Measurements from ENCODE around the gene EPHA1. TPM values are rescaled to one million over a fixed set of nuclear protein-coding genes. Genes with fewer than 3 reads are reported as not detected.

Gene EPHA1
- total RNA-seq, 1 experiment from 2014 or later, result 1.2 TPM

GRCh38 chr7:143444785-143445184 lies 36.1 kb upstream of the EPHA1 start:
- no peak for TF ChIP-seq CTCF (conservative IDR thresholded peaks at IDR 0.05; ENCODE audit: low read depth, low read length)
- no peak for TF ChIP-seq EZH2 (IDR thresholded peaks at IDR 0.05; ENCODE audit: borderline replicate concordance, low read depth, low read length, poor library complexity, severe bottlenecking)
- intact Hi-C loops (cut with micrococcal nuclease; ENCODE audit: unreplicated experiment), result no loop called here
- Histone ChIP-seq H3K27ac (ENCODE audit: low read depth, low read length, poor library complexity, severe bottlenecking) (no peak overlapping the region), H3K27me3 (replicated peaks; ENCODE audit: insufficient read depth, low read depth, low read length, poor library complexity) (peaks cover 8% of the 10 kb centered on the region), H3K36me3 (ENCODE audit: insufficient read depth, low read length, poor library complexity, severe bottlenecking) (no peaks in the 10 kb centered on the region), H3K4me1 (ENCODE audit: insufficient read depth, low read length, poor library complexity, severe bottlenecking) (no peaks in the 10 kb centered on the region), H3K4me3 (ENCODE audit: low read depth, low read length, poor library complexity, severe bottlenecking) (no peak overlapping the region), H3K9me3 (ENCODE audit: low read depth, low read length, poor library complexity, severe bottlenecking) (no peaks in the 10 kb centered on the region)
- no TSS peak for BruUV-seq (replicated peaks)
- POLR2A ChIA-PET (ENCODE audit: low non-redundant PET), result no interaction called here
- DNase-seq (ENCODE audit: low spot score), result no peak
- CTCF ChIA-PET, result no interaction called here

DNA sequence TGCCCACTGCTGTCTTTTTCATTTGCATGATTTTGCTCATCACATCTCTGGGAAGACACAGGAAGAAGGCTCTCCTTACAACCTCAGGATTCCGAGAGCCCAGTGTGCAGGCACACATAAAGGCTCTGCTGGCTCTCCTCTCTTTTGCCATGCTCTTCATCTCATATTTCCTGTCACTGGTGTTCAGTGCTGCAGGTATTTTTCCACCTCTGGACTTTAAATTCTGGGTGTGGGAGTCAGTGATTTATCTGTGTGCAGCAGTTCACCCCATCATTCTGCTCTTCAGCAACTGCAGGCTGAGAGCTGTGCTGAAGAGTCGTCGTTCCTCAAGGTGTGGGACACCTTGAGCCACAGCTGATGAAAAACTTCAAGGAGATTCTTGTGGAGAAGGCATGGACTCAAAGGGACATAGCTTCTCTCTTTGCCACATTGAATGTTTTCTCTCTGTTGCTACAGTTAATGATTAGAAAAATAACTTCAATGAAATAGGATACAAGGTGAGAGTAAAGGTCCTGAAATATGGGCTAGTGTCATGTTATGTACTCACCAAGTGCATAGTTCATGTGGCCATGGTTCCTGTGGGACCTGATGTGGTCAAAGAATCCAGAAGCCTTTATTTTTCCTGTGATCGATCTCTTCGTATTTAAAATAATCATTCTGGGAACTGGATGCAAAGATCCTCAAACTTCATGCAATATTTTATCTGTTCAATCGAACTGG lies 35.6 kb upstream of the EPHA1 start:
- ChIA-PET POLR2A (ENCODE audit: low non-redundant PET) (no interaction called here), CTCF (no interaction called here)
- no peak for DNase-seq (ENCODE audit: low spot score)

GRCh38 chr7:143443153-143443552 lies 34.5 kb upstream of the EPHA1 start, which contains the start of gene TAS2R60:
Gene TAS2R60, plus strand, starts transcription at chr7:143443453. Its CDS starts 0 bp downstream, at chr7:143443453.
- DNase-seq (ENCODE audit: low spot score), result no peak
- TF ChIP-seq CTCF (conservative IDR thresholded peaks at IDR 0.05; ENCODE audit: low read depth, low read length) (no peak), EZH2 (IDR thresholded peaks at IDR 0.05; ENCODE audit: borderline replicate concordance, low read depth, low read length, poor library complexity, severe bottlenecking) (no peak)
- Histone ChIP-seq H3K4me3 (ENCODE audit: low read depth, low read length, poor library complexity, severe bottlenecking) (no peak within 1 kb of the TSS), H3K27ac (ENCODE audit: low read depth, low read length, poor library complexity, severe bottlenecking) (no peak within 1 kb of the TSS), H3K36me3 (ENCODE audit: insufficient read depth, low read length, poor library complexity, severe bottlenecking) (no peaks in the 10 kb centered on the region), H3K4me1 (ENCODE audit: insufficient read depth, low read length, poor library complexity, severe bottlenecking) (no peaks in the 10 kb centered on the region), H3K27me3 (replicated peaks; ENCODE audit: insufficient read depth, low read depth, low read length, poor library complexity) (peaks cover 8% of the 10 kb centered on the region), H3K9me3 (ENCODE audit: low read depth, low read length, poor library complexity, severe bottlenecking) (no peaks in the 10 kb centered on the region)
- ChIA-PET CTCF (no interaction called here), POLR2A (ENCODE audit: low non-redundant PET) (no interaction called here)
- intact Hi-C loops (cut with micrococcal nuclease; ENCODE audit: unreplicated experiment), result no loop called here
- no TSS peak for BruUV-seq (replicated peaks)

More for the DNA sequence above, 35.6 kb upstream of the EPHA1 start:
- TF ChIP-seq EZH2 (IDR thresholded peaks at IDR 0.05; ENCODE audit: borderline replicate concordance, low read depth, low read length, poor library complexity, severe bottlenecking) (no peak), CTCF (conservative IDR thresholded peaks at IDR 0.05; ENCODE audit: low read depth, low read length) (no peak)
- Histone ChIP-seq H3K36me3 (ENCODE audit: insufficient read depth, low read length, poor library complexity, severe bottlenecking) (no peaks in the 10 kb centered on the region), H3K27me3 (replicated peaks; ENCODE audit: insufficient read depth, low read depth, low read length, poor library complexity) (peaks cover 8% of the 10 kb centered on the region), H3K27ac (ENCODE audit: low read depth, low read length, poor library complexity, severe bottlenecking) (no peak overlapping the region), H3K4me3 (ENCODE audit: low read depth, low read length, poor library complexity, severe bottlenecking) (no peak overlapping the region), H3K4me1 (ENCODE audit: insufficient read depth, low read length, poor library complexity, severe bottlenecking) (no peaks in the 10 kb centered on the region), H3K9me3 (ENCODE audit: low read depth, low read length, poor library complexity, severe bottlenecking) (no peaks in the 10 kb centered on the region)
- intact Hi-C loops (cut with micrococcal nuclease; ENCODE audit: unreplicated experiment), result no loop called here
- BruUV-seq (replicated peaks), result no TSS peak

All from A673 (cell line).